Fibroblast of lung (primary cell): ENCODE data around the gene MTF2.

Source experiments
- EZH2 ChIP-seq: IDR thresholded peaks from 2 replicates; pipeline ENCODE4 v1.5.1; 2012; ENCODE audit warnings: low read length, control low read depth, mild to moderate bottlenecking; ENCODE audit errors: missing control alignments
- TF ChIP-seq, protein P1 (sequence below), 2 donors: IDR thresholded peaks in 1 of 2; conservative IDR thresholded peaks in 1 of 2; 1 replicate in 1 of 2; 2 replicates in 1 of 2; pipeline ENCODE4 v1.5.1; 2011 to 2012; ENCODE audit warnings: low read length in 2 of 2, control low read depth in 1 of 2, inconsistent platforms in 1 of 2, low read depth in 1 of 2, mild to moderate bottlenecking in 1 of 2

- TF ChIP-seq, protein P1, sequence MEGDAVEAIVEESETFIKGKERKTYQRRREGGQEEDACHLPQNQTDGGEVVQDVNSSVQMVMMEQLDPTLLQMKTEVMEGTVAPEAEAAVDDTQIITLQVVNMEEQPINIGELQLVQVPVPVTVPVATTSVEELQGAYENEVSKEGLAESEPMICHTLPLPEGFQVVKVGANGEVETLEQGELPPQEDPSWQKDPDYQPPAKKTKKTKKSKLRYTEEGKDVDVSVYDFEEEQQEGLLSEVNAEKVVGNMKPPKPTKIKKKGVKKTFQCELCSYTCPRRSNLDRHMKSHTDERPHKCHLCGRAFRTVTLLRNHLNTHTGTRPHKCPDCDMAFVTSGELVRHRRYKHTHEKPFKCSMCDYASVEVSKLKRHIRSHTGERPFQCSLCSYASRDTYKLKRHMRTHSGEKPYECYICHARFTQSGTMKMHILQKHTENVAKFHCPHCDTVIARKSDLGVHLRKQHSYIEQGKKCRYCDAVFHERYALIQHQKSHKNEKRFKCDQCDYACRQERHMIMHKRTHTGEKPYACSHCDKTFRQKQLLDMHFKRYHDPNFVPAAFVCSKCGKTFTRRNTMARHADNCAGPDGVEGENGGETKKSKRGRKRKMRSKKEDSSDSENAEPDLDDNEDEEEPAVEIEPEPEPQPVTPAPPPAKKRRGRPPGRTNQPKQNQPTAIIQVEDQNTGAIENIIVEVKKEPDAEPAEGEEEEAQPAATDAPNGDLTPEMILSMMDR (conservative IDR thresholded peaks at IDR 0.05 in 1 of 2, IDR thresholded peaks at IDR 0.05 in 1 of 2; ENCODE audit: low read depth in 1 of 2, low read length in 2 of 2) = no peak
- TF ChIP-seq EZH2 = no peak
Observed at GRCh38 chr1:93140106-93140505, 61.0 kb downstream of the MTF2 start.
